SU-DHL-6 (cell line): ENCODE results near the gene STAT1.

Experiments used
- H2AFZ ChIP-seq: fragments of 200-600 bp; sonication (generic); 2 replicates; pipeline ENCODE4 v1.6.1; 2014; ENCODE audit warnings: low read depth, mild to moderate bottlenecking, moderate library complexity, mixed read lengths, antibody characterized with exemption, low read length; ENCODE audit not compliant: severe bottlenecking
- H3F3A ChIP-seq: fragments of 200-600 bp; shearing (Covaris generic); 2 replicates; pipeline ENCODE4 v1.6.0; 2016; ENCODE audit warnings: antibody characterized with exemption, mild to moderate bottlenecking; ENCODE audit not compliant: insufficient read depth
- H3K27ac ChIP-seq: fragments of 200-600 bp; sonication (generic); 2 replicates; pipeline ENCODE4 v1.5.1; 2016; ENCODE audit warnings: low read depth, mild to moderate bottlenecking, low read length, moderate library complexity, mixed read lengths
- H3K27me3 ChIP-seq: fragments of 200-600 bp; sonication (generic), shearing (Covaris generic); 2 replicates; pipeline ENCODE4 v1.6.0; 2014; ENCODE audit warnings: mild to moderate bottlenecking, low read length
- H3K36me3 ChIP-seq: fragments of 200-600 bp; sonication (generic); 2 replicates; pipeline ENCODE4 v1.6.1; 2014; ENCODE audit warnings: mild to moderate bottlenecking, low read length, mixed read lengths
- H3K4me2 ChIP-seq: fragments of 300-600, 200-600 bp; shearing (Covaris generic), sonication (generic); 2 replicates; pipeline ENCODE4 v1.6.0; 2014; ENCODE audit warnings: low read length, low read depth, mild to moderate bottlenecking; ENCODE audit not compliant: poor library complexity, severe bottlenecking
- H3K4me3 ChIP-seq: fragments of 200-600 bp; sonication (generic); 2 replicates; pipeline ENCODE4 v1.5.1; 2014; ENCODE audit warnings: antibody characterized with exemption, low read length, mild to moderate bottlenecking, mixed read lengths; ENCODE audit not compliant: insufficient read depth, poor library complexity, severe bottlenecking
- H3K79me2 ChIP-seq: fragments of 200-600 bp; sonication (generic); 2 replicates; pipeline ENCODE4 v1.6.1; 2014; ENCODE audit warnings: mild to moderate bottlenecking, low read length, moderate library complexity; ENCODE audit not compliant: insufficient read depth
- H3K9ac ChIP-seq: fragments of 200-600 bp; sonication (generic); 2 replicates; pipeline ENCODE4 v1.7.0; 2014; ENCODE audit warnings: mild to moderate bottlenecking, low read length
- H3K9me2 ChIP-seq: fragments of 200-600 bp; sonication (generic); replicated peaks from 2 replicates; pipeline ENCODE4 v1.6.1; 2014; ENCODE audit warnings: low read length; ENCODE audit not compliant: insufficient read depth
- H3K9me3 ChIP-seq: fragments of 200-600 bp; sonication (generic); 2 replicates; pipeline ENCODE4 v1.6.1; 2014; ENCODE audit warnings: low read length, mixed read lengths; ENCODE audit not compliant: insufficient read depth
- H4K20me1 ChIP-seq: fragments of 200-600 bp; sonication (generic); 2 replicates; pipeline ENCODE4 v1.6.1; 2014; ENCODE audit warnings: low read depth, mild to moderate bottlenecking, antibody characterized with exemption, low read length, moderate library complexity, mixed read lengths
- EZH2phosphoT487 ChIP-seq: fragments of 200-600 bp; sonication (generic), shearing (Covaris generic); conservative IDR thresholded peaks from 2 replicates; pipeline ENCODE4 v1.6.1; 2018; ENCODE audit warnings: mild to moderate bottlenecking, antibody characterized with exemption, low read length, moderate library complexity, mixed read lengths
- TF ChIP-seq, protein P1 (sequence below): fragments of 200-600 bp; sonication (generic); IDR thresholded peaks from one replicate; pipeline ENCODE4 v1.5.1; 2017; ENCODE audit warnings: antibody characterized with exemption, mild to moderate bottlenecking, low read length, moderate library complexity; ENCODE audit not compliant: insufficient read depth, poor library complexity, severe bottlenecking

Gene STAT1

DNA sequence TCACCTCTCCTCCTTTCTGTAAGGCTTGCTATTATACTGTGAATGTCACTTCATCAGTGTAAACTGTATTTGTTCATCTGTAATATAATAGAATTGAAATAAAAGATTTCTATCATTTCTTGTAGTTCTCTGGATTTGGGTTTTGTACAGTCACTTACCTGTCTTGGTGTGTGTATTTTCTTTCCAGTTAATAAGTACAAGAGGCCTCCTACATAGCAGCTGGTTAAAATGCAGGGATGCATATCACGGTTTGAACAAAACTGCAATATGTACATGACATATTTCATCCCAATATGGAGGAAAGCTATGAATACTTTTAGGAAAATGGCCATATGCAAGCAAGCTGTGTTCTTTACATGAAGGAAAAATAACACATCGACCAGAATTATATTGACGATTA, 5.4 kb upstream of the STAT1 start:
- peak overlapping the region; percentile 68; the same call in 1 of the 2 replicates for H3K9ac ChIP-seq
- TF ChIP-seq, protein P1, sequence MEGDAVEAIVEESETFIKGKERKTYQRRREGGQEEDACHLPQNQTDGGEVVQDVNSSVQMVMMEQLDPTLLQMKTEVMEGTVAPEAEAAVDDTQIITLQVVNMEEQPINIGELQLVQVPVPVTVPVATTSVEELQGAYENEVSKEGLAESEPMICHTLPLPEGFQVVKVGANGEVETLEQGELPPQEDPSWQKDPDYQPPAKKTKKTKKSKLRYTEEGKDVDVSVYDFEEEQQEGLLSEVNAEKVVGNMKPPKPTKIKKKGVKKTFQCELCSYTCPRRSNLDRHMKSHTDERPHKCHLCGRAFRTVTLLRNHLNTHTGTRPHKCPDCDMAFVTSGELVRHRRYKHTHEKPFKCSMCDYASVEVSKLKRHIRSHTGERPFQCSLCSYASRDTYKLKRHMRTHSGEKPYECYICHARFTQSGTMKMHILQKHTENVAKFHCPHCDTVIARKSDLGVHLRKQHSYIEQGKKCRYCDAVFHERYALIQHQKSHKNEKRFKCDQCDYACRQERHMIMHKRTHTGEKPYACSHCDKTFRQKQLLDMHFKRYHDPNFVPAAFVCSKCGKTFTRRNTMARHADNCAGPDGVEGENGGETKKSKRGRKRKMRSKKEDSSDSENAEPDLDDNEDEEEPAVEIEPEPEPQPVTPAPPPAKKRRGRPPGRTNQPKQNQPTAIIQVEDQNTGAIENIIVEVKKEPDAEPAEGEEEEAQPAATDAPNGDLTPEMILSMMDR = no peak
- peaks cover 16% of the 10 kb centered on the region for H3F3A ChIP-seq
- H4K20me1 ChIP-seq = no peaks in the 10 kb centered on the region
- peak overlapping the region; percentile 69 for H3K4me2 ChIP-seq
- no peak overlapping the region for H2AFZ ChIP-seq
- H3K27me3 ChIP-seq = no peaks in the 10 kb centered on the region
- H3K27ac ChIP-seq = no peak overlapping the region
- peak overlapping the region; percentile 59 for H3K4me3 ChIP-seq
- no peaks in the 10 kb centered on the region for H3K79me2 ChIP-seq
- H3K36me3 ChIP-seq = no peaks in the 10 kb centered on the region
- H3K9me3 ChIP-seq = no peaks in the 10 kb centered on the region
- H3K9me2 ChIP-seq = no peaks in the 10 kb centered on the region

DNA sequence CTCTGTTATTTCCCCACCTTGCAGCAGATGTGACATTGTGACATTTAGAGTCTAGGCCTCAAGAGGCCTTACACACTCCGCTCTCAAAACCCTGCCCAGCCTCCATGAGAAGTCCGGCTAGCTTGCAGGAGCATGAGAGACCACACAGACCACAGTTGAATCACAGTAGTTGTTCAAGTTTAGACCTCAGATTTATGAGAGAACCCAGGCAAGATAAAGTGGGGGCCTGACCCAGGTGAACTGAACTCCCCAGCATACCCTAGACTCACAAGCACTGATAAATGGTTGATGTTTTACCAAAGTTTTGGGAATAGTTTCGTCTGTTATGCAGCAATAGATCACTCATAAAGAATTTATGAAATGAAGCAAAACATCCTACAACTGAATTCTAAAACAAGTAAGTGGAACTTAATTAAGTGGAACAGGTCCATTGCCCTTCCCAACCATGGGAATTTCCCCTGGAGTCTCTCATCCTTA, 4.7 kb upstream of the STAT1 start:
- H3K9me3 ChIP-seq = no peaks in the 10 kb centered on the region
- H4K20me1 ChIP-seq = no peaks in the 10 kb centered on the region
- H3K9ac ChIP-seq = no peak overlapping the region
- H3K27ac ChIP-seq = no peak overlapping the region
- H3K4me3 ChIP-seq = no peak overlapping the region
- H3K79me2 ChIP-seq = no peaks in the 10 kb centered on the region
- no peaks in the 10 kb centered on the region for H3K36me3 ChIP-seq
- H3F3A ChIP-seq = peaks cover 16% of the 10 kb centered on the region
- H3K9me2 ChIP-seq = no peaks in the 10 kb centered on the region
- H2AFZ ChIP-seq = no peak overlapping the region
- TF ChIP-seq, protein P1 = no peak
- TF ChIP-seq EZH2phosphoT487 = no peak
- no peaks in the 10 kb centered on the region for H3K27me3 ChIP-seq
- no peak overlapping the region for H3K4me2 ChIP-seq

DNA sequence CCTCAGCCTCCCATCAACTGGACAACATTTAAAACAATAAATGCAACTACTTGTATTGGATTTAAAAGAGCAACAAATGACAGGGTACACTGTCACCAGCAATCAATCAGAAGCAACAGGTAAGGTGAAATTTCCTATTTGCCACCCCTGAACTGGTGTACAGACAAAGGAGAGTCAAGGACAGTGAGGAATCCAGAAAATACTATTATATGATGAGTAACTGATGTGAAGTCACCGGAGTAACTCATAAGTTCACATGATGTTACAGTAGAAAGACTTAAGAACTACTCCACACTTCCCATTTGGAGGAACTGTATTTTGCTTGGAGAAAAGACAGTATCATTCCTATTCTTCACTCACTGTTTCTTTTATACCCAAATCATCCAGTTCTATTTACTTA, 4.1 kb upstream of the STAT1 start:
- no peaks in the 10 kb centered on the region for H3K9me2 ChIP-seq
- H3K9me3 ChIP-seq = no peaks in the 10 kb centered on the region
- no peak overlapping the region for H3K9ac ChIP-seq
- no peaks in the 10 kb centered on the region for H4K20me1 ChIP-seq
- H3F3A ChIP-seq = peaks cover 16% of the 10 kb centered on the region
- no peak overlapping the region for H2AFZ ChIP-seq
- no peaks in the 10 kb centered on the region for H3K27me3 ChIP-seq
- no peak overlapping the region for H3K4me3 ChIP-seq
- H3K36me3 ChIP-seq = no peaks in the 10 kb centered on the region
- peaks cover 6% of the 10 kb centered on the region; the same call in 1 of the 2 replicates for H3K79me2 ChIP-seq
- no peak overlapping the region for H3K4me2 ChIP-seq
- H3K27ac ChIP-seq = no peak overlapping the region
- TF ChIP-seq EZH2phosphoT487 = no peak
- TF ChIP-seq, protein P1 = no peak
